SHP77 treated with DMSO at 0.1 percent for 48 hours (cell line): ENCODE results near the gene BNC2.

ENCODE experiments used
- DNase-seq: peaks from one replicate; lab custom pipeline; 2025; lab: John Stamatoyannopoulos, UW

Gene BNC2

GRCh38 chr9:16367605-16368231 is 502.8 kb downstream of the BNC2 start:
- no peak for DNase-seq

- no peak for DNase-seq
Measured at GRCh38 chr9:16364347-16364746, 506.1 kb downstream of the BNC2 start.

GRCh38 chr9:16363916-16364315 is 506.6 kb downstream of the BNC2 start:
- DNase-seq = no peak

GRCh38 chr9:16363073-16363781 is 507.2 kb downstream of the BNC2 start:
- DNase-seq = no peak

- DNase-seq = no peak
Measured at GRCh38 chr9:16361939-16362338, 508.5 kb downstream of the BNC2 start.

GRCh38 chr9:16361118-16361517 is 509.4 kb downstream of the BNC2 start:
- no peak for DNase-seq

GRCh38 chr9:16360247-16360646 is 510.2 kb downstream of the BNC2 start:
- no peak for DNase-seq
